ENCODE data around the gene FBLN7.
"Not testable (repeated sequence)": the region's sequence is repeated elsewhere in the genome, so short reads cannot be mapped to it uniquely, and the experiment has no call there.

FBLN7 gene

GRCh38 chr2:112138159-112139032 is at the start of gene FBLN7:
Gene FBLN7 (plus strand): TSS chr2:112138385. CDS start chr2:112138656, 271 bp downstream.
- no peak for DNase-seq

GRCh38 chr2:112089375-112089774 is 48.8 kb upstream of the FBLN7 start:
- DNase-seq = no peak

GRCh38 chr2:112092286-112093041 is 45.7 kb upstream of the FBLN7 start:
- no peak for DNase-seq

GRCh38 chr2:112093216-112093615 is 45.0 kb upstream of the FBLN7 start:
- no peak for DNase-seq

GRCh38 chr2:112095681-112096080 is 42.5 kb upstream of the FBLN7 start:
- no peak for DNase-seq

- DNase-seq = no peak
Observed at GRCh38 chr2:112096098-112096497, 42.1 kb upstream of the FBLN7 start.

GRCh38 chr2:112108178-112108832 is 29.9 kb upstream of the FBLN7 start:
- no peak for DNase-seq

- DNase-seq = no peak
Observed at GRCh38 chr2:112109278-112109677, 28.9 kb upstream of the FBLN7 start.

- no peak for DNase-seq
Observed at GRCh38 chr2:112110966-112111365, 27.2 kb upstream of the FBLN7 start.

- DNase-seq = not testable (repeated sequence)
Observed at GRCh38 chr2:112113354-112113753, 24.8 kb upstream of the FBLN7 start.

GRCh38 chr2:112118148-112118547 is 20.0 kb upstream of the FBLN7 start:
- no peak for DNase-seq

GRCh38 chr2:112121682-112122254 is 16.4 kb upstream of the FBLN7 start:
- DNase-seq = peak; percentile 26

- DNase-seq = no peak
Observed at GRCh38 chr2:112129060-112129459, 9.1 kb upstream of the FBLN7 start.

- DNase-seq = no peak
Observed at GRCh38 chr2:112133344-112133743, 4.8 kb upstream of the FBLN7 start.

- DNase-seq = no peak
Observed at GRCh38 chr2:112134120-112134519, 4.1 kb upstream of the FBLN7 start.

GRCh38 chr2:112136096-112136495 is 2.1 kb upstream of the FBLN7 start:
- DNase-seq = no peak

GRCh38 chr2:112137516-112138158 is 548 bp upstream of the FBLN7 start:
- no peak for DNase-seq

GRCh38 chr2:112139033-112139614 is 939 bp downstream of the FBLN7 start:
- not testable (repeated sequence) for DNase-seq

GRCh38 chr2:112139661-112140204 is 1.5 kb downstream of the FBLN7 start:
- DNase-seq = not testable (repeated sequence)

- no peak for DNase-seq
Observed at GRCh38 chr2:112140205-112140802, 2.1 kb downstream of the FBLN7 start.

GRCh38 chr2:112140899-112141625 is 2.9 kb downstream of the FBLN7 start:
- no peak for DNase-seq
